GM12878 (cell line): ENCODE results near the gene INF2. TPM values are rescaled to one million over a fixed set of nuclear protein-coding genes. Genes with fewer than 3 reads are reported as not detected.

Experiments
- ATAC-seq: fragments of 200-7000 bp; cut with Tn5 transposase; 3 replicates; pipeline ENCODE4 v1.9.1; 2020; ENCODE audit warnings: mild to moderate bottlenecking, moderate library complexity
- BruUV-seq: library from RNA; stranded (reverse); fragments of 400-500 nt; replicated peaks from 2 replicates; lab custom pipeline; 2021; lab: Mats Ljungman, UMichigan
- CTCF ChIA-PET: fragments of 300-600 bp; sonication (Branson Sonifier 250); formaldehyde crosslinking; extraction: SDS; loops from one replicate; lab custom pipeline; 2021; ENCODE audit warnings: inconsistent platforms; lab: Yijun Ruan, JAX
- POLR2A ChIA-PET: fragments of 350-600 bp; formaldehyde crosslinking; extraction: SDS; loops from one replicate; lab custom pipeline; 2021; ENCODE audit warnings: inconsistent platforms; lab: Charles Lee
- RAD21 ChIA-PET: fragments of 300-600 bp; sonication (Branson Sonifier 250); formaldehyde crosslinking; loops from one replicate; lab custom pipeline; 2023; ENCODE audit warnings: antibody characterized with exemption; ENCODE audit not compliant: unreplicated experiment; lab: Charles Lee
- SMC1A ChIA-PET: fragments of 300-600 bp; sonication (Branson Sonifier 250); formaldehyde crosslinking; loops from one replicate; lab custom pipeline; 2023; ENCODE audit not compliant: unreplicated experiment, uncharacterized antibody; lab: Charles Lee
- DNase-seq: peaks from one replicate; pipeline ENCODE4 v3.0.0-alpha.2; 2011; ENCODE audit warnings: low read depth, low spot score
- FAIRE-seq: peaks from 3 replicates; lab custom pipeline; 2011; peaks lifted over from hg19 to GRCh38; lab: Jason Lieb, UNC
- H2AFZ ChIP-seq: 2 replicates; pipeline ENCODE4 v1.6.0; 2011; ENCODE audit warnings: low read depth, low read length, control low read depth; ENCODE audit not compliant: control insufficient read depth
- H3K27ac ChIP-seq: 2 replicates; pipeline ENCODE4 v1.5.1; 2011; ENCODE audit warnings: control low read depth; ENCODE audit not compliant: control insufficient read depth, insufficient read depth
- H3K27me3 ChIP-seq, 2 experiments: replicated peaks in 1 of 2; 2 replicates each; pipeline versions ENCODE4 v1.6.0 to v1.6.1; 2011; ENCODE audit warnings: low read length in 1 of 2; ENCODE audit not compliant: control insufficient read depth in 2 of 2, insufficient read depth in 2 of 2
- H3K36me3 ChIP-seq, 2 experiments: 2 replicates each; pipeline ENCODE4 v1.5.1; 2011; ENCODE audit warnings: low read length in 1 of 2; ENCODE audit not compliant: control insufficient read depth in 2 of 2, insufficient read depth in 2 of 2
- H3K4me1 ChIP-seq: 2 replicates; pipeline ENCODE4 v1.6.1; 2011; ENCODE audit warnings: mild to moderate bottlenecking, low read length, moderate library complexity, mixed read lengths; ENCODE audit not compliant: control insufficient read depth, insufficient read depth
- H3K4me2 ChIP-seq: 2 replicates; pipeline ENCODE4 v1.6.0; 2011; ENCODE audit warnings: control low read depth; ENCODE audit not compliant: control insufficient read depth, insufficient read depth
- H3K4me3 ChIP-seq: fragments of 200-600 bp; sonication (generic); 2 replicates; pipeline ENCODE4 v1.5.1; 2016
- H3K79me2 ChIP-seq: 2 replicates; pipeline ENCODE4 v1.6.0; 2011; ENCODE audit warnings: low read length; ENCODE audit not compliant: control insufficient read depth, insufficient read depth
- H3K9ac ChIP-seq: 2 replicates; pipeline ENCODE4 v1.8.0; 2011; ENCODE audit warnings: low read length, control low read depth, mixed read lengths; ENCODE audit not compliant: control insufficient read depth, insufficient read depth
- H3K9me3 ChIP-seq: replicated peaks from 3 replicates; pipeline ENCODE4 v1.5.1; 2011; ENCODE audit warnings: mild to moderate bottlenecking, low read length; ENCODE audit not compliant: control insufficient read depth, insufficient read depth
- H4K20me1 ChIP-seq: 2 replicates; pipeline ENCODE4 v1.6.0; 2011; ENCODE audit not compliant: control insufficient read depth, insufficient read depth
- DPF2 ChIP-seq: fragments of 450-650 bp; IDR thresholded peaks from 2 replicates; pipeline ENCODE4 v1.6.1; 2017; ENCODE audit warnings: mild to moderate bottlenecking
- NFYB ChIP-seq: IDR thresholded peaks from 2 replicates; pipeline ENCODE4 v1.6.1; 2011; ENCODE audit warnings: low read depth, mild to moderate bottlenecking, low read length, improper control_type of control experiment, moderate library complexity; ENCODE audit not compliant: insufficient read depth
- NR2F1 ChIP-seq: fragments of 450-650 bp; conservative IDR thresholded peaks from 2 replicates; pipeline ENCODE4 v1.6.1; 2017; ENCODE audit warnings: mild to moderate bottlenecking
- TARDBP ChIP-seq: IDR thresholded peaks from 2 replicates; pipeline ENCODE4 v1.6.1; 2016; ENCODE audit warnings: borderline replicate concordance
- WGBS: methylation state at CpG from one replicate; pipeline ENCODE4 v1.1.6; 2016; ENCODE audit warnings: low lambda C conversion rate; ENCODE audit not compliant: insufficient replicate concordance, insufficient coverage; ENCODE audit errors: missing lambda C conversion rate; 5-methylcytosine and 5-hydroxymethylcytosine counted together
- in situ Hi-C: fragments of 300-500 bp; cut with MboI; formaldehyde crosslinking; loops from 9 replicates; pipeline ENCODE4 v1.14.3; 2018; ENCODE audit warnings: mixed read lengths
- intact Hi-C: fragments of 100-400 bp; cut with micrococcal nuclease; formaldehyde crosslinking; loops from one replicate; pipeline ENCODE4 v1.14.2; 2022; ENCODE audit not compliant: unreplicated experiment
- polyA plus RNA-seq, 11 experiments: library from polyadenylated mRNA; depleted of rRNA in 4 of 11; unstranded in 6 of 11; stranded (reverse) in 5 of 11; fragments of >200 nt; fragmentation: Nextera tagmentation in 4 of 11; fragmentation: Illumina TruSeq in 1 of 11; extraction: Ambion mirVana in 4 of 11; extraction: Trizol in 1 of 11; gene quantifications; 1 replicate in 1 of 11; 2 replicates in 10 of 11; pipeline versions ENCODE4 v1.2.1 to v1.2.3, GENCODE V29; 2011 to 2016; ENCODE audit warnings: inconsistent platforms in 2 of 11, missing spikeins in 2 of 11, low read depth in 1 of 11
- total RNA-seq, 4 experiments: library from RNA; depleted of rRNA in 3 of 4; stranded (reverse); fragments of >200 nt in 3 of 4; fragmentation: Illumina TruSeq in 1 of 4; extraction: Trizol in 1 of 4; gene quantifications; 2 replicates each; pipeline versions ENCODE4 v1.2.1 to v1.2.3, GENCODE V29; 2013 to 2021

The INF2 gene
- total and polyA plus RNA-seq, 10 of the 15 experiments (the other 5 are each of a cell fraction or from before 2014, with no cell fraction given): 0.72 to 43.2 (median 8.3) TPM

DNA sequence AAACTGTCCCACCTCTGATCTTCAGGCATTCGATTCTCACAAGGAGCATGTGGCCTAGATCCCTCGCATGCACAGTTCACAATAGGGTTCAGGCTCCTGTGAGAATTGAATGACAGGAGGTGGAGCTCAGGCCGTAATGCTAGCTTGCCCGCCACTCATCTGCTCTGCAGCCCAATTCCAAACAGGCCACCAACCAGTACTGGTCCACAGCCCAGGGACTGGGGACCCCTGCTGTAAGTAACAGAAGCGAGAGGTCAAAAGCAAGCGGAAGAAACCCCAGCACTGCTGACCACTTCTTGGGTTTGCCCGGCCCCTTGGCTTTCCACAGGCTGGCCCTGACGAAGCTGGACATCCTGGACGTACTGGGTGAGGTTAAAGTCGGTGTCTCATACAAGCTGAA is 55.1 kb downstream of the INF2 start:
- WGBS: 92% methylated on average over 10 of the region's 10 CpGs
- POLR2A ChIA-PET: no interaction called here
- CTCF ChIA-PET: interaction anchor here (0.5 kb wide), 1 partner anchor 219 kb away, joined by 3 read pairs; no protein-coding TSS in a partner anchor

DNA sequence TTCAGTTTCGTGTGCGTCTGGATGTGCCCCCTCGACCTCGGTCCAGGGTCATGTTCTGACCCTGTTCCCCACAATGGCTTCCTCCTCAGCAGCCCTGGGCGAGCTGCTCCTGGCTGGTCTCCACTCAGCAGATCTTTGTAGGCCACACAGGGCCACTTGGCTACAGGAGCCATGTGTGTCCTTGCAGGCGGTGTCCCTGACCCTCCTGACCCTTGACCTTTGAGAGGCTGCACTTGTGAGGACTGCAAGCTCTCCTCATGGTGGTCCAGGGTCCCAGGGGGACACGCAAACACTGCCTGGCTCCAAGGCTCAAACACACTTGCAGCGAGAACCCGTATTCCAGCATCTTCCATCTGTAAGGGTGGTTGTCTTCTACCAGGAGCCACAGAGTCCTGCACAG is 56.0 kb downstream of the INF2 start:
- TF ChIP-seq NR2F1 (peak; percentile 29; the same call in 1 of the 2 replicates), NFYB (no peak)
- TF ChIP-seq, all 136 proteins: peak for 1
- in situ Hi-C loops: no loop called here
- Histone ChIP-seq H4K20me1 (no peaks in the 10 kb centered on the region), H3K9ac (no peak overlapping the region), H3K4me2 (no peak overlapping the region), H3K27me3 (no peaks in the 10 kb centered on the region), H3K27ac (no peak overlapping the region), H2AFZ (no peak overlapping the region; the same call in 1 of the 2 replicates), H3K36me3 (no peaks in the 10 kb centered on the region), H3K79me2 (no peaks in the 10 kb centered on the region), H3K4me3 (no peak overlapping the region), H3K9me3 (no peaks in the 10 kb centered on the region), H3K4me1 (peaks cover 12% of the 10 kb centered on the region)
- CTCF ChIA-PET: no interaction called here
- WGBS: 82% methylated on average over 8 of the region's 9 CpGs
- RAD21 ChIA-PET: interaction anchor here (0.9 kb wide), 1 partner anchor 87 kb away, joined by 4 read pairs; no protein-coding TSS in a partner anchor
- DNase-seq (no peak), ATAC-seq (no peak), FAIRE-seq (no peak)
- SMC1A ChIA-PET: interaction anchor here (1.0 kb wide), 1 partner anchor 9 kb away, joined by 3 read pairs; no protein-coding TSS in a partner anchor
- POLR2A ChIA-PET: no interaction called here
- intact Hi-C loops: no loop called here
- no TSS peak for BruUV-seq

More for the DNA sequence above, 55.1 kb downstream of the INF2 start:
- Histone ChIP-seq H2AFZ (no peak overlapping the region), H3K9me3 (no peaks in the 10 kb centered on the region), H3K4me2 (no peak overlapping the region), H3K79me2 (no peaks in the 10 kb centered on the region), H4K20me1 (no peaks in the 10 kb centered on the region), H3K27ac (no peak overlapping the region), H3K4me1 (peaks cover 12% of the 10 kb centered on the region), H3K4me3 (no peak overlapping the region), H3K9ac (no peak overlapping the region), H3K36me3 (no peaks in the 10 kb centered on the region), H3K27me3 (no peaks in the 10 kb centered on the region)
- ATAC-seq (no peak), FAIRE-seq (no peak), DNase-seq (no peak)
- RAD21 ChIA-PET: no interaction called here
- intact Hi-C loops: no loop called here
- in situ Hi-C loops: no loop called here
- TF ChIP-seq DPF2: no peak
- TF ChIP-seq TARDBP: no peak
- SMC1A ChIA-PET: interaction anchor here (1.0 kb wide), 1 partner anchor 9 kb away, joined by 3 read pairs; no protein-coding TSS in a partner anchor
- BruUV-seq: no TSS peak
